NCI-H1417 treated with DMSO at 0.1 percent for 48 hours (cell line): Measurements from ENCODE around the gene CFI.
"Not testable (repeated sequence)": the region's sequence is repeated elsewhere in the genome, so short reads cannot be mapped to it uniquely, and the experiment has no call there.

Source experiments
- DNase-seq: peaks from one replicate; lab custom pipeline; 2025; lab: John Stamatoyannopoulos, UW

CFI gene

DNA sequence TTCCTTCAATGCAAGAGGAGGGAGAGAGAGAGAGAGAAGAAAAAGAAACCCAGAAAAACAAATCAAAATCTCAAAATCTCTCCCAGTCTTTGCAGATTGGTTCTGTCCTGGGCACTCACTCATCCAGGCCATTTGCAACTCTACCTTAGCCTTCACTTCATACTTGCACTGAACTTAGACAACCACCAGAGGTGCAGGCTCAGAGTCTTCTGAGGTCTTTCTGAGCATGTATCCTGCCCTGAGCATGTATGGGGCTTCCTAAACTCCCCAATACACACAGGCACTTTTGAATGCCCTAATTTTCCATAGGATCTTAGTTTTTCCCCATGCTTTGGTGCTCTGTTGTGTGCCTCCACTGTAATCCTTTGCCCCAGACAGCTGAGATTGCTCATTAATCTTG, 2.9 kb downstream of the CFI start:
- no peak for DNase-seq

DNA sequence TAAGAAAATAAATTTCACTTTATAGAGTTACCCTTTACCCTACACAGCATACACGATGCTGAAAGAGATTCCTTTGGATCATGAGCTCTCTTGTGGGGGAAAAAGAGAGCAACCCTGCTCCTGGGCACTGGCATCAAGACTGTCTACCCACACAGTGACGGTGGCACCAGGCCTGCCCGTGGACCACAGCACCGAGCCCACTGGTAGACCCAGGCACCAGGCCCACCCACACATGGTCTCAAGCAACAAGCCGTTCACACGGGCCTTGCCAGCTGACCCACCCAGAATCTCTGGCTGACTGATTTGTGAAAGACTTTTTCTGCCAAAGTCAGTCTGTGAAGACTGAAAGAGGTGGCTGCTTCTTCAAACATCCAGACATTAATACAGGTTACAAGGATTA, 6.7 kb downstream of the CFI start:
- DNase-seq, result no peak

DNA sequence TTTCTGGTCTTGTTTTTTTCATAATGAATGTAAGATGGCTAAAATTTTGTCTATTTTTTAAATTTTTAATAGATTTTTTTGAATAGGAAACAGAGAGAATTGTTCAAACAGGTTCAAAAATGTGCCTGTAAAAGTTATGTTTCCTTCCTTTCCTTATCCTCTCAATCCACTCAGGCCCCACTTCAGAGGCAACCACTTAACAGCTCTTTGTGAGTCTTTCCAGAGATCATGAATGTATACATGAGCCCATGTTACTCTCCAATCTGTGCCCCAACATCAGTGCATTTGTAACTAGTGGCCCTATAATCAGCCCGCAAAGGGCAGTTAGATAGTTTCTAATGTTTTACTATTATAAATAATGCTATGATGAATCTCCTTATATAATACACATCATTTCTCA, 14.0 kb downstream of the CFI start:
- no peak for DNase-seq

DNA sequence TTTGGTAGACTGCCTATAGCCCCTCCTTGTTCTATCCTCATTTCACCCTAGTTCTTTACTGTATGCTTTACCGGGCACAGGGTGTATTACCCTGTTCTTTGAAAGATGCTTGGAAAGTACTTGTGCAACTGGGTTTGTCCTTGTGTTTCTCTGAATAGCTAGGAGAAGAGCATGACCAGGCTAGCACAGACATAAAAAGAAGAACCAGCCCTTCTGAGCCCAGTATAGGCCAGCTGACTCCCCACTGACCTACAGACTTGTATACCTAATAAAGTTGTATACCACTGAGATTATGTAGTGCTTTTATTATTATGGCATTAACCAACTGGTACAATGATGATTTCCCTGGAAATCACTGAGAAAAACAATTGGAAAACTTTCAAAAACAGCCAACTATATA, 15.0 kb downstream of the CFI start:
- no peak for DNase-seq

DNA sequence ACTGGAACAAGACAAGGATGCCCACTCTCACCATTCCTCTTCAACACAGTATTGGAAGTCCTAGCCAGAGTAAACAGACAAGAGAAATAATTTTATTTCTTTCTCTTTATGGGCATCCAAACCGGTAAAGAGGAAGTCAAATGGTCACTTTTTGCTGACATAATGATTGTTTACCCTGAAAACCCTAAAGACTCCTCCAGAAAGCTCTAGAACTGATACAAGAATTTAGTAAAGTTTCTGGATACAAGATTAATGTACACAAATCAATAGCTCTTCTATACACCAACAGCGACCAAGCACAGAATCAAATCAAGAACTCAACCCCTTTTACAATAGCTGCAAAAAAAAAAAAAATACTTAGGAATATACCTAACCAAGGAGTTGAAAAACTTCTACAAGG, 19.7 kb downstream of the CFI start:
- not testable (repeated sequence) for DNase-seq

DNA sequence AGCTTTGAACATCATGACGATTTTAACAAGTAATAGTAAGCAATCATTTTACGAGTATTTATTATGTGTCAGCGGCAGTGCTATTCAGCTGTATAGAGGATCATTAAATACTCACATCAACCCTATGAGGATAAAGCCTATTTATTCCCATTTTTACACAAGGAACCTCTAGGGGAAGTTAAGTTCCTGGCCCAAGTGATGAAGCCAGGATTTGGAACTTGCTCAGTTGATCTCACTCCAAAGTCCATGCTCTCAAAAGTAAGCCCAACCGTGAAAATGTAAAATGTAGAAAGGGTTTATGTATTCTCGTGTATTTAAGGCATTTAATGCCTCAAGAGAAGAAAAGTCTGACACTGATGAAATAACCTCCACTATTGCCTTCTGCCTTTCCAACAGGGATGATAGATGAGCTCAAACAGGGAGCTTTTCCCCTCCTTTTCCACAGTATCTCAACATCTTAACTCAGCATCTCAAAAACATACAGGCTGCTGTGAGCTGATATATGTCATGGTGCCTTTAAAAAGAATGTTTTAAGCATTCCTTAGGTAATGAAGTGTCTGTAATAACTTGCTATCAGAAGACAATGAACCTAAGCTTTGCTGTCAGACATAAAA, 36.9 kb downstream of the CFI start:
- no peak for DNase-seq

DNA sequence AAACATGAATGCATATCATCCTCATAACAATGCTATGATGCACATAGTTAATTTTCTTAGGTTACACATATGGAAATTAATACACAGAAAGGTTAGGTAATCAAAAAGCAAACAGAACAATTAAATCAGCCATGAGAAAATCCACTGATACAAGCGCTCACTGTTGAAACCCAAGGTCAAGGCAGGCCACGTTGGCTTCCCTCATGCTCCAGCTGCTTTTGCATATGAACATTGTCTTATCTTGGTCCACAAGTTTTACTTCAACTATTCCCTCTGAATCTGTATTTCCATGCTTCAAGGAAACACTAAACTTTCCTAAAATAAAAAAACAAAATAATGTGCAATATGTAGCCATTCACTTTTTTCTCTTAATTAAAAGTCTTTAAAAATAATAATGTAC, 37.4 kb downstream of the CFI start:
- DNase-seq, result no peak

DNA sequence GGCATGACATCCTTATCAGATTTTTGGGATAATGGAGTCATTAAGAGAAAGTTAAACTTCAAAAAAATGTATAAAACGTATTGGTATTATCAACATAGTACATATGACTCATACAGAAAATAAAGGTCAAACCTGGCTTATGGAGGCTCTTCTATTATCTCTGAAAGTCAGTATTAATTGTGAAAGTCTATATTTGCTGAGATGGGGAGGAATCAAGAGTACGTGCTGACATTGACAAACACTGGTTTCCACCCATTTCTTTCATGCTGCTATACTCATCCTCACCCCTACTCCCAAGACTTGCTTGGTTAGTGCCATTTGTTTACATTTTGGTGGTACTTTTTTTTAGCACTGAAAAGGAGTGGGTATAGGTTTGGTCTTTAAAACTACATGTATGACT, 41.1 kb downstream of the CFI start:
- no peak for DNase-seq

DNA sequence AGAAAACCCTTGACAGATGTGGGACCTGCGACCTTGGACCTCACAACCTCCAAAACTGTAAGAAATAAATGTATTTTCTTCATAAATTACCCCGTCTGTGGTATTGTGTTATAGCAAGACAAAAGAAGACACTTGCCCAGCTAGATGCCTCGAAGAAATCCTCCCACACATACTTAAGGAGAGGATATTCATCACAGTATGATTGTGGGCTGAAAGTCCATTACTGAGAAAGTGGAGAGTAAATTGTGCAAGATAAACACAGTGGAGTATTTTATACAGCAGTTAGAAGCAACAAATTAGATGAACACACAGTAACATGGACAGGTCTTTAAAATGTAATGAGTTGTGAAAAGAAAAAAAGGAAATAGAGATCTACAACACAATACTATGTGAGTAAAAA, 46.1 kb downstream of the CFI start:
- DNase-seq, result no peak

DNA sequence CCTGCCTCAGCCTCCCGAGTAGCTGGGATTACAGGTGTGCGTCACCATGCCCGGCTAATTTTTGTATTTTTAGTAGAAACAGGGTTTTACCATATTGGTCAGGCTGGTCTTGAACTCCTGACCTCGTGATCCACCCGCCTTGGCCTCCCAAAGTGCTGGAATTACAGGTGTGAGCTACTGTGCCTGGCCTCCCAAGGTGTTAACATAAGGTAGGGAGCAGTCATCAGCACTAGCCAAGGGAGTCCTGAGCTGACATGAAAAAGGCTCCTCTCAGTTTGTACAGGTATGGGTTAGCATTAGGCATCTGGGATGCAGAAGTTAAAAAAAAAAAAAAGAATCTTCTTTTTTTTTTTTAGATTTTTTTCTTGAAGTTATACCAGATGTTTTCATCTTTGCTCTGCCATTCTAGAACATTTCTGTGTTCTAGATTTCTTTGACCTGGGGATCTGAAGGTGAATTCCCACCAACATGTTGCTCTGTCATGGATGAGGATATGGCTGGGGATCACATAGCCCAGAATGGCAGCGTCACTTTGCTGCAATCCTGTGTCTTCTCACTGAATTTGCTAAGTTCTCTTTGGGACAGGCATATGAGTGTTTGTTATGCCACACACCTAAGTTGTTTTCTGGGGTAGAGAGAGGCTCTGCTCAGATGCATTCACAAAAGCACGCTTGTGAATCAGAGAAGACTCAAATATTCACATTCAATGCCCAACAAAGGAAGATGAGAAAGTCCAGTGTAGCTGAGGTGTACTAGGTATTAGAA, 47.5 kb downstream of the CFI start:
- DNase-seq, result no peak

DNA sequence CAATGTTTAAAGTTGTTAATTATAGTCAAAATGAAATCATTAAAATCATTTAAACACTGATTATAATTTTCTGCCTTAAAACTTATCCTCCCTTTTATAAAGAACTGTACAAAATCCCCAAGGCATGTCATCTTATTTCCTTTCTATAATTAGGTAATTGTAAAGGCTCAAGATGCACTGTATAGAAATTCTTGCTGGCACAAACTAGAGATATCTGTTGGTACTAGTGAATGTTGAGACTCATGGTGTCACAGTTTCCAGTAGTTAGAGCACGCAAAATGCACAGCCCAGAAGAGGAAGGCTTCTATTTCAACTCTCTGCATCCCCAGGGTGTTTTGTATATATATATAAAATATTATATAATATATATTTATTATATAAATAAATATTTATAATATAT, 49.3 kb downstream of the CFI start:
- DNase-seq, result no peak

DNA sequence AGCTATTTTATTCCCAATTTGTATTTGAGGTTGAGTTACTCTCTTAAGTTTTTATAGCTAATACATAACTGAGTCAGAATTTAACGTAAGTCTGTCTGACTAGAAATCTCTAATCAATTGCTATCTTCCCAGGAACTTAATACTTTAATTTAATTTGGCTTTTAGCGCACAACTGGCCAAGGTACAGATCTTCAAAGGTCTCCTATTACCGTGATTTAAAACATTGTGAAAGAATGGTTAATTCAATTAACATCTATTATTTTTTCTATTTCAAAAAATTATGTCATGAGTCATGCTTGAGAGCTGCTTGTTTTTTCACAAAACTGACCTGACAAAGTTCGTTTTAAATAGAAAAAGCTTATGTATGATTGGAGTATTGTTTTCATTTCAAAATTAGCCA, 49.9 kb downstream of the CFI start:
- DNase-seq, result no peak

DNA sequence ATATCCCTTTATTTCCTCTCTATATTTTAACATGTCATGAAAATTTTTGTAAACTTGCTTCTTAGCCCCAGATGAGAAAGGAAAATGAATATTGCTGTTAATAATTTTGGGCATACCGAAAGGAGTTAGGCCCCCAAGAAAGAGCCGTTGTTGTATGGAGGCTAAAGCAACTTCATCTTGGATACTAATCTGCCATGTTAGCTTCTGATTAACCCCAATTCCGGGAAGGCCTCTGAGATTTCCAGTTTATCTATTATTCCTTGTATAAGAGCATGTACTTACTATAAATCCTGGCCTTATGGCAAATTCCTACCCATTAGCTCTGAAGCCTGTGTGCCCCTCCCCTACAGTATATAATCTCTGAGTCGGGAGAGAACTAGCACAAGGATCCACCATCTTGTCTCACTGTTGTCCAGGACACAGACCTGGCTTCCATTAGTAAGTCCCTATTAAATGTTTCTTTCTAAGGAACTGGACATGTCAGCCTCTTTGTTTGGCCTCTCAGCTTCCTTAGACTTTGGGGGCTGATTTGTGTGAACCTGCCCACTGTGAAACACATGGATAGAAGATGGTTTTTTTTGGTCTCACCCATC, 51.1 kb downstream of the CFI start:
- DNase-seq, result no peak

DNA sequence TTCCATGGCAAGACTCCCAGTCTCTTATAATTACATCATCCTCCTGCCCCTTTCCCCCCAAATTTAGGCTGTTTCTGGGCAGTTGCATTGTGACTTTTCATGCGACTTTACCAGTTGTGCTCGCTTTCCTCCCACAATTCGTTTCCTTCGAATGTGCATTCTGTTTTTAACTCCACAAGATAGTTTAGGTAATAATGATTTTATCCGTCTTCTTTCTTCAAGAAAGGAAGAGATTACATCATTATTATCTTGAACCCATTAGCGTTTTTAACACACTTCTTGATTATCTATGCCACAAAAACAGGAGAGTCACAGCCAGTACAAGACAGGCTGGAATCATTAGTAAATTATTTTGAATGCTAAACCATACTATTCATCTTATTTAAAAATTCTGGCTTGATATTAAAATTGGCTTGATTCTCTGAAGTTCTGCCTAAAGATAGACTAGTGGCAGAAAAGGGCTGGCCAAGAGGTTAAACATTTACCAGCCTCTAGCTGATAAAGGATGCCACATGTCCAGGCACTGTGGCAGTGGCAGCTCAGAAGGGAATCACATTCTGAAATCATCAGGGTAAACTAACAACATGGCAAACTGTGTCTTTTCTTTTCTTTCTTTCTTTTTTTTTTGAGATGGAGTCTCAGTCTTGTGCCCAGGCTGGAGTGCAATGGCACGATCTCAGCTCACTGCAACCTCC, 52.3 kb downstream of the CFI start:
- no peak for DNase-seq

DNA sequence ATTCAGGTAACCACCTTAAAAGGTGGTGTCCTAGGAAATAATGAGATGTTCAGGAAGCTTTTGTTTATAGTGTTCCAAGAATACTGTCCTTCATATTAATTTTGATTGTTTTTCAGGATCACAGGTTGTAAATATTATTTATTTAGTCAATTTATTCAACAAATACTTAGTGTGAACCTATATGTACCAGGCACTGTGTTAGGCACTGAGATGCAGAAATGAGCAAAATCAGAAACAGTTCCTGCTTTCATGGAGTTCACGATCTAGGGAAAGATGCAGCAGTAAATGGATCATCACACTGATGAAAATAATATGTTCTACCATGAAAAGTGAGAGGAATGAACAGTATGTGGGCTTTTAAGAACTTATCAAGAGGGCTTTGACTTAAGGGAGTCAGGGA, 53.7 kb downstream of the CFI start:
- no peak for DNase-seq

DNA sequence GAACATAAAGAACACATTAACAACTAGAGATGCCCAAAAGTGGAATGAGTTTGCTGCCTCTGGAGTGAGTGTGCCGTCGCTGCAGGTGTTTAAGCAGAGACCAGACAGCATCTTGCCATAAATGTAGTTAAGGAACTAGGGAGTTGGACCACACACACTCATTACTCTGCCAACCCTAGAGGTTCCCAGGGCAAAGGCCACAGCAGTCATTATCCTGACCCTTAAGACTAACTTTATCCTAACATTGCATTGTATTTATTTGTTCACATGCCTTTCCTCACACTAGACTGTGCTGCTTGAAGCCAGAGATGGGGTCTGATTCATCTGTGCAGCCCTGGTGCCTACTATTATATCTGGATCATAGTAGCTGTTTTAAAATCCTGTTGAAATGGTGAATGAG, 55.1 kb downstream of the CFI start:
- DNase-seq, result no peak

DNA sequence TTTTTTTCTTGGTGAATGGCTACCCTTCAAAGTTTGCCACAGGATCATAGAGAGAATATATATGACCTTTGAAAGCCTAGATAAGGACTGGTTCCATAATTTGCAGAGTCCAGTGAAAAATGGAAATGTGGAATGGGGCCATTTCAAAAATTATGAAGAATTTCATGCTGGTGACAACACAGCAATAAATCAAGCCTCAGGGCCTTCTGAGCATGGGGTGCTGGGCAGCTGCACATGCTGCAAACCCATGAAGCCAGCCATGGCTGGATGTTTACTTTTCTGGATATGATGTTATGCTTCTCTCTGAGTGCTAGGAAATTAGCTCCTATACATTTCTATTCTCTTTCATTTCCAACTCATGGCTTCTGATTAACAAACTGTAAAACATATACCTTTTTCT, 56.0 kb downstream of the CFI start:
- DNase-seq, result no peak

DNA sequence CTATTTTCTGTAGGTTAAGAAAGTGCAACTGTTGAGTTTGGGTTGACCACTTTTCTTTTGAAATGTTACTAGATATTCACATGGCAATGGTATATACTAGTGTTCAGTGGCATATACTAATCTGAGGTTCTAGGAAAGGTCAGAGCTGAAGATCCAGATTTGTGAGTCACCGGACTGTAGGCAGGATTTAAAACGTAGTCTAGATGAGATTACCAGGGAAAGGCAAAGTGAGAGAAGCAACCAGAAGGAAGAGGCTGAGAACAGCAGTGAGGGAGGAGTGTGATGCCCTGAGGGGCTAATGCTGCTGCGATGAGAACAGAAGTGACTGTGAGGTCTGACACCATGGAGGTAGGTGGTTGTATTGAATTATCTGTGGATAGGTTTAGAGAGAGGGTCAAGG, 62.3 kb downstream of the CFI start:
- no peak for DNase-seq

DNA sequence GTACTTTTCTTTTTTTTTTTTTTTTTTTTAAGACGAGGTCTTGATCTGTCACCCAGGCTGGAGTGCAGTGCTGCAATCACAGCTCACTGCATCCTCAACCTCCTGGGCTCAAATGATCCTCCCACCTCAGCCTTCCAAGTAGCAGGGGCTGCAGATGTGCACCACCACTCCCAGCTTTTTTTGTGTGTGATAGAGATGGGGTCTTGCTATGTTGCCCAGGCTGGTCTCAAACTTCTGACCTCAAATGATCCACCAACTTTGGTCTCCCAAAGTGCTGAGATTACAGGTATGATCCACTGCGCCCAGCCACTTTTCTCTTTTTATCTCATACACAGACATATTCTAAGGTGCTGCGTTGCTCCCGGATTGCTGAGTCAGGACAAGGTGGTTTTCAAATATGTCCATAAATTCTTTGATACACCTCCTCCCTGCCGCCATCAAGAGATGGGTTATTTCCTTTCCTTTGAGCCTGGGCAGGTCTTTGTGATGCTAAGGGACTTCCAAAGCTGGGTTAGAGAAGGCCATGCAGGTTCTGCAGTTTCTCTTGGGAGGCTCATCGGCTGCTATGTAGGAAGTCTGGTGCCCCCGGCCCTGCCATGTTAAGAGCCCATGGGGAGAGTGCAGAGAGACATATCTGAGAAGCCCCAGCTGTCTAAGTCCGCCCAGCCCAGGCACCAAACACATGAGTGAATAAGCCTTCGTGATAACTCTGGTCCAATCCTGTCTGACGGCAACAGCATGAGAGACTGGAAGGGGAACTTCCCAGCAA, 63.5 kb downstream of the CFI start:
- DNase-seq, result no peak

DNA sequence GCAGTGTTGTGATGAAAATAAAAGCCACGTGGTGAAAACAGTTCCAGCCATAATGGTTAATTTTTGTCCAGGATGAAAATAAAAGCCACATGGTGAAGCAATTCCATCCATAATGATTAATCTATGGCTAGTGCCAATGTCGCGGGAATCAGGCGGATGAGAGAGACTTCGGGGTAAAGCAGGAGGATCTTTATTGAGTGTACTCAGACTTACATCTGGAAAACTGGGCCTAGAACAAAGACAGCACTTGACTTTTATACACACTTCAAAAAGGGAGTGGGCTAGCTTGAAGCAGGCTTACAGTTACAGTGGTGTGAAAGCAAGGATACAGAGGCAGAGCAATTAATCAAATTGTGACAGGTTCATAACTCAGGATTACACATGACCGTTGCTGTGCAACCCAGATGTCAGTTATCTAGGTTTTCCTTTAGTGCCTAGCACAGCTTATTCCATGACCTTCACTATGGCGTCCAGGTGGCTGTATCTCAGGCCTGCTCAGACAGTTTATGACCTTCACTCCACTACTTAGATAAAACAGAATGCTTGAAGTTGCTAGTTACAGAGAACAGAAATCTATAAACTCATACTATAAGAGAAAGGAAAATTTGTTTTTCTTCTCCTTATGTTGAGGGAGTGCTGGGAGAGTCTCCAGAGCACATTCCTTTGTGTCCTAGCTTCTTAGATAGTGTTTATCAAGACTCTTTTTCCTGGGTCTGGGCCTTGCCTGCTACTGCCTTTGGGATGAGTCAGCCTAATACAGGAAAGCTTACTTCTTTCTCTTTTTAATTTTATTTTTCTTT, 66.0 kb downstream of the CFI start:
- no peak for DNase-seq

DNA sequence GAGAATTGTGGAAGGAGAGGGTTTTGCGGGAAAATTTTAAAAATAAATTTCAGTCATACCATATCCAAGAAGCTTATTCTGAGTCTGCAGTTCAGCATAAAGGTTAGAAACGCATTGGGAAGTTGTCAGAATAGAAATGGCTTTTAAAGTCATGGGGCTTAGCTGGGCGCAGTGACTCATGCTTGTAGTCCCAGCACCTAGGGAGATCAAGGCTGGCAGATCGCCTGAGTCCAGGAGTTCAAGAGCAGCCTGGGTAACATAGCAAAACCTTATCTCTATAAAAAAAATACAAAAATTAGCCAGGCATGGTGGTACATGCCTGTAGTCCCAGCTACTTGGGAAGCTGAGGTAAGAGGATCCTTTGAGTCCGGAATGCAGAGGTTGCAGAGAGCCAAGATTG, 68.1 kb downstream of the CFI start:
- DNase-seq, result no peak
